Kidney glomerular epithelial cell (primary cell): ENCODE data around the gene ASCC1.

Source experiments
- DNase-seq: peaks from one replicate; lab custom pipeline; 2025; lab: John Stamatoyannopoulos, UW

ASCC1 gene

GRCh38 chr10:72097448-72098300 is 118.4 kb downstream of the ASCC1 start:
- DNase-seq, result peak; percentile 86

- peak; percentile 79 for DNase-seq
These were observed 119.7 kb downstream of the ASCC1 start for GRCh38 chr10:72096115-72097000.

GRCh38 chr10:72095195-72095594 is 120.9 kb downstream of the ASCC1 start:
- DNase-seq, result no peak

- DNase-seq, result no peak
These were observed 121.5 kb downstream of the ASCC1 start for GRCh38 chr10:72094574-72094973.

GRCh38 chr10:72093450-72093849 is 122.6 kb downstream of the ASCC1 start:
- DNase-seq, result no peak

GRCh38 chr10:72092987-72093386 is 123.1 kb downstream of the ASCC1 start:
- DNase-seq, result no peak

GRCh38 chr10:72092171-72092924 is 123.7 kb downstream of the ASCC1 start:
- DNase-seq, result no peak

- DNase-seq, result no peak
These were observed 125.8 kb downstream of the ASCC1 start for GRCh38 chr10:72090326-72090725.

- DNase-seq, result no peak
These were observed 126.5 kb downstream of the ASCC1 start for GRCh38 chr10:72089618-72090017.

- DNase-seq, result no peak
These were observed 127.0 kb downstream of the ASCC1 start for GRCh38 chr10:72088889-72089575.

- DNase-seq, result peak; percentile 22
These were observed 127.8 kb downstream of the ASCC1 start, which contains the start of gene SPOCK2 for GRCh38 chr10:72087969-72088888. Gene SPOCK2, minus strand, starts transcription at chr10:72088551. Its CDS starts 223 bp downstream, at chr10:72088328.

- DNase-seq, result no peak
These were observed 128.6 kb downstream of the ASCC1 start for GRCh38 chr10:72087392-72087968.

GRCh38 chr10:72086466-72087391 is 129.3 kb downstream of the ASCC1 start:
- DNase-seq, result peak; percentile 39

- DNase-seq, result no peak
These were observed 130.1 kb downstream of the ASCC1 start for GRCh38 chr10:72085864-72086465.

GRCh38 chr10:72085166-72085565 is 130.9 kb downstream of the ASCC1 start:
- no peak for DNase-seq

- DNase-seq, result no peak
These were observed 132.2 kb downstream of the ASCC1 start for GRCh38 chr10:72083790-72084459.

GRCh38 chr10:72082856-72083789 is 133.0 kb downstream of the ASCC1 start:
- no peak for DNase-seq
